ENCODE results near the gene WDR7.

The WDR7 gene

DNA sequence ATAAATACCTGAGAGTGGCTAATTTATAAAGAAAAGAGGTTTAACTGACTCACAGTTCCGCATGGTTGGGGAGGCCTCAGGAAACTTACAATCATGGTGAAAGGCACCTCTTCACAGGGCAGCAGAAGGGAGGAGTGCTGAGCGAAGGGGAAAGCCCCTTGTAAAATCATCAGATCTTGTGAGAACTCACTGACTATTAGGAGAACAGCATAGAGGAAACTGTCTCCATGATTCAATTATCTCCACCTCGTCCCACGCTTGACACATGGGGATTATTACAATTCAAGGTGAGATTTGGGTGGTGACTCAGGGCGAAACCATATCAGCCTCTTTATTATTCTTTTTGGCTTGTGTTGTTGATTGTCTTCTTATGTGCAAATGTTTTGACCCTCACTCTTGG lies 76.2 kb downstream of the WDR7 start:
- H3K27me3 ChIP-seq (ENCODE audit: control insufficient read depth, insufficient read depth, low read length): no peaks in the 10 kb centered on the region
- H3K36me3 ChIP-seq (ENCODE audit: control insufficient read depth, insufficient read depth, low read length): no peaks in the 10 kb centered on the region
- H3K4me3 ChIP-seq (ENCODE audit: low read depth, low read length): no peak overlapping the region
- no peak overlapping the region for H3K9ac ChIP-seq (ENCODE audit: low read depth, low read length)
- no peaks in the 10 kb centered on the region for H3K4me1 ChIP-seq (ENCODE audit: control insufficient read depth, insufficient read depth, low read length)
- no peaks in the 10 kb centered on the region for H3K9me3 ChIP-seq (ENCODE audit: control insufficient read depth, insufficient read depth, low read length)

DNA sequence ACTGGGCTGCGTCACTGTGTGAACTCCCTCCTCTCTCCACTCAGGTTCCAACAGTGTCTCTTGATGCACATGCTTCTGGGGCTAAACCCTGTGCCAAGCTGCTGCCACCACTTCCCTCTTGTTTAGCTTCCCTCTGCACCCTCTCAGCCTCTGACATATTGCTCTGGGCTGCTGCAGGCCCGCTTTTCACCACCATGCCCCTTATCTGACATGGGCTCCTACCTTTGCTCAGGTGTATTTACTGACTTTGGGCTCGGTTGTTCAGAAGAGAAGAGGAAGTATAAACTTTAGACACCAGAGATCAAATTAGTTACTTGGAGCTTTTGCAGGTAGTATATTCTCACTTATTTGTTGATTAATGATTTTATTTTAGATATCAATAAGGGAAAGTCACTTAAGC lies 77.6 kb downstream of the WDR7 start:
- Histone ChIP-seq H3K36me3 (ENCODE audit: control insufficient read depth, insufficient read depth, low read length) (no peaks in the 10 kb centered on the region), H3K9ac (ENCODE audit: low read depth, low read length) (no peak overlapping the region)

DNA sequence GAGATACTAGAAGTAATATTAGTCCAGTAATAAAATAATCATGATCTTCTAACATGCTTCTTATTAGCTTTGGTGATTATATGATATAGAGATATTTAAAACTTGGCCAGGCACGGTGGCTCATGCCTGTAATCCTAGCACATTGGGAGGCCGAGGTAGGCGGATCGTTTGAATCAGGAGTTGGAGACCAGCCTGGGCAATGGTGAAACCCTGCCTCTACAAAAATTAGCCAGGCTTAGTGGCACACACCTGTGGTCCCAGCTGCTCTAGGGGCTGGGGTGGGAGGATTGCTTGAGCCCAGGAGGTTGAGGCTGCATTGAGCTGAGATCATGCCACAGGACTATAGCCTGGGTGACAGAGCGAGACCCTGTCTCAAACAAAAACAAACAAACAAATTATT lies 87.0 kb downstream of the WDR7 start:
- H3K9ac ChIP-seq (ENCODE audit: low read depth, low read length): no peak overlapping the region
- H3K27me3 ChIP-seq (ENCODE audit: control insufficient read depth, insufficient read depth, low read length): no peaks in the 10 kb centered on the region
- no peaks in the 10 kb centered on the region for H3K9me3 ChIP-seq (ENCODE audit: control insufficient read depth, insufficient read depth, low read length)
- no peak overlapping the region for H3K4me3 ChIP-seq (ENCODE audit: low read depth, low read length)
- H3K4me1 ChIP-seq (ENCODE audit: control insufficient read depth, insufficient read depth, low read length): no peaks in the 10 kb centered on the region
- H3K36me3 ChIP-seq (ENCODE audit: control insufficient read depth, insufficient read depth, low read length): no peaks in the 10 kb centered on the region

More for the DNA sequence above, 77.6 kb downstream of the WDR7 start:
- no peaks in the 10 kb centered on the region for H3K27me3 ChIP-seq (ENCODE audit: control insufficient read depth, insufficient read depth, low read length)
- no peak overlapping the region for H3K4me3 ChIP-seq (ENCODE audit: low read depth, low read length)
- no peaks in the 10 kb centered on the region for H3K9me3 ChIP-seq (ENCODE audit: control insufficient read depth, insufficient read depth, low read length)
- H3K4me1 ChIP-seq (ENCODE audit: control insufficient read depth, insufficient read depth, low read length): no peaks in the 10 kb centered on the region

DNA sequence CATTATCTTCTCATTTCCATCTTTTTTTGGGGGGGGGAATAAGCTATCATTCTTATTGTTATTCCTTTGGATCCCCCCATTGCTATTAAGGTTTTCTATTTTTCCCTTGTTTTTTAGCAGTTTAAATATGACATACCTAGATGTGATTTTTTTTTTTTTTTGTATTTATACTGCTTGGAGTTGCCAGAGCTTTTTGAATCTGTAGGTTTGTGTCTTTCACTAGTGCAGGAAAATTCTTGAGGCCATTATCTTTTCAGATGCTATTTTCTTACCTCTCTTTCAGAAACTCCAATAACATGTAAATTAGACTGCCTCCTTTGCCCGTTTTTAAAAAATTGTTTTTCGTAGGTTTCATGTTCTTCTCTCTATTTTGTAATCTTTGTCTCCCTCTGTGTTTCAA lies 88.6 kb downstream of the WDR7 start:
- no peaks in the 10 kb centered on the region for H3K27me3 ChIP-seq (ENCODE audit: control insufficient read depth, insufficient read depth, low read length)
- no peaks in the 10 kb centered on the region for H3K9me3 ChIP-seq (ENCODE audit: control insufficient read depth, insufficient read depth, low read length)
- H3K4me1 ChIP-seq (ENCODE audit: control insufficient read depth, insufficient read depth, low read length): no peaks in the 10 kb centered on the region
- H3K9ac ChIP-seq (ENCODE audit: low read depth, low read length): no peak overlapping the region
- H3K4me3 ChIP-seq (ENCODE audit: low read depth, low read length): no peak overlapping the region
- no peaks in the 10 kb centered on the region for H3K36me3 ChIP-seq (ENCODE audit: control insufficient read depth, insufficient read depth, low read length)

DNA sequence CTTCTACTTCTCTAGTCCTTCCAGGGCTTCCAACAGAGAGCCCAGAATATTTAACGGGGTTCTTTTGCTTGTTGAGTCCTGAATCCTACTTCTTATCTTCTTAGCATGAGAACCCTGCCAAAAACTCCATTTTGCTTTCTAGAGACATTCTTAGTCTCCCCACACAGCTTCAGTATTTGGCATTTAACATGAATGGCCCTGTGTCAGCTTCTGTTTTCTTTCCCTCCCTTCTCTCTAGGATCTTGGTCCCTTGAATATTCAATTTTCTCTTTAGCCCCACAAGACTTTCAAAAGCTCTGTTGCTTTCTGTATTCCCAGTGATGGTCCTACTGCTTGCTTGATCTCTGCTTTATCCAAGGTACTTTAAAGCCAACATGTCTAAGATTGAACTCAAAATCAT lies 89.5 kb downstream of the WDR7 start:
- Histone ChIP-seq H3K4me1 (ENCODE audit: control insufficient read depth, insufficient read depth, low read length) (no peaks in the 10 kb centered on the region), H3K36me3 (ENCODE audit: control insufficient read depth, insufficient read depth, low read length) (no peaks in the 10 kb centered on the region), H3K27me3 (ENCODE audit: control insufficient read depth, insufficient read depth, low read length) (no peaks in the 10 kb centered on the region), H3K9me3 (ENCODE audit: control insufficient read depth, insufficient read depth, low read length) (no peaks in the 10 kb centered on the region), H3K9ac (ENCODE audit: low read depth, low read length) (no peak overlapping the region), H3K4me3 (ENCODE audit: low read depth, low read length) (no peak overlapping the region)

DNA sequence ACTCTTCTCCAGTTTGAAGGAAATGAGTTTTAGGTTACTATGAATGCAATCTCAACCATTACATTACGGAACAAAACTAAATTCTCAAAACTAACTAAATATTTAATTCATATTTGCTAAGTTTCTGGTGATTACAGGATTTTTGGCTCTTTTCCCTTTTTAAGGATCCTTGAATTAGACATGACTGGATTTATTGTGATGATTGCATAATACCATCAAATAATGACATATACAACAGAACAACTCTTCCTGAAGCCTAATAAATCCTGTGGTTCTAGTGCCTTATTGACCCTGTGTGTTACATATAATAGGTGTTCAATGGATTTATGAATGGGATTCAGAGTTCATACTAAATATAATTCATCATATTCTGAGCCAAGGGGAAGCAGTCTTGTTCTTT lies 90.5 kb downstream of the WDR7 start:
- Histone ChIP-seq H3K36me3 (ENCODE audit: control insufficient read depth, insufficient read depth, low read length) (no peaks in the 10 kb centered on the region), H3K27me3 (ENCODE audit: control insufficient read depth, insufficient read depth, low read length) (no peaks in the 10 kb centered on the region), H3K9me3 (ENCODE audit: control insufficient read depth, insufficient read depth, low read length) (no peaks in the 10 kb centered on the region), H3K4me1 (ENCODE audit: control insufficient read depth, insufficient read depth, low read length) (no peaks in the 10 kb centered on the region), H3K9ac (ENCODE audit: low read depth, low read length) (no peak overlapping the region), H3K4me3 (ENCODE audit: low read depth, low read length) (no peak overlapping the region)

DNA sequence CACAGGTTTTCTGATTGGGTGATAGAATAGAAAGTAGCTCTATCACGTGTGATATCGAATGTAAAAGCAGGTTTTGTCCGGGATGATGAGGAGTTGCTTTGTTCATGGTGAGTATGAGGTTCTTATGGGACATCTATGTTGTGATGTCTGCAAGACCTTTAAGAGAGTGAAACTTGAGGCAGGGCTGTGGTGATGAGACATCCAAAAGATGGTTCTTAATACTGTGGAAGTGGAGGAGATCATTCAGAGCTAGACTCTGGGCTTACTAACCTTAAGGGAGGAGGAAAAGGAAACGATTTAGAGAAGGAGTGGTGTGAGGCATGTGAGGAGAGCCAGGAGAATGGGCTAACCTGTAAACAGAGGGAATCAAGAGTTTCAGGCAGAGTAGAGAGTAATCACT lies 92.0 kb downstream of the WDR7 start:
- Histone ChIP-seq H3K27me3 (ENCODE audit: control insufficient read depth, insufficient read depth, low read length) (no peaks in the 10 kb centered on the region), H3K4me3 (ENCODE audit: low read depth, low read length) (no peak overlapping the region), H3K4me1 (ENCODE audit: control insufficient read depth, insufficient read depth, low read length) (no peaks in the 10 kb centered on the region), H3K9me3 (ENCODE audit: control insufficient read depth, insufficient read depth, low read length) (no peaks in the 10 kb centered on the region), H3K9ac (ENCODE audit: low read depth, low read length) (no peak overlapping the region), H3K36me3 (ENCODE audit: control insufficient read depth, insufficient read depth, low read length) (no peaks in the 10 kb centered on the region)

DNA sequence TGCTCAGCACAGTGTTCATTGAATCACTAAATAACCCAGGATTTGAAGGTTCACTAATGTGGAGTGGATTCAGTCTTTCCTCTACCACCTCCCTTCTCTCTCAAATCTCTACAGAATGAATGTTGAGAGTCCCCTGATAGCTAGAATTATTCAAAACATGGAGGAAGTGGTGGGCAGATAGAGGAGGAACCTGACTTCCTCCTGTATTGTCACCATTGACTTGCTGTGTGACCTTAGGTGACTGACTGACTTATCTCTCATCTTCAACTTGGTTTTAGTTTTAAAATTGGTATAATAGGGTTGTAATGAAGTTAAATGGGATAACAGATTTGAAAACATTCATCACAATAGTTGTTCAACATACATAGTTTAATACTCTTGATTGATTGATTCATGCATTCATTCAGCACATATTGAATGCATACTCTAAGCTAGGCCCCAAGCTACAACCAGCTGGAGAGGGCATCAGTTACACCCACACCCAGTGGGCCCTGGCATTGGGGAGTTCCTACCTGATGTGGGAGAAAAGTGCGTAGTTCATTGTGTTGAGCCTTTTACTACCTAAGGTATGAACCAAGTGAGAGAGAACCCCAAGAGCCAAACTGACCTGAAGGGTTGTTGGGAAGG lies 96.0 kb downstream of the WDR7 start:
- Histone ChIP-seq H3K9me3 (ENCODE audit: control insufficient read depth, insufficient read depth, low read length) (no peaks in the 10 kb centered on the region), H3K4me1 (ENCODE audit: control insufficient read depth, insufficient read depth, low read length) (no peaks in the 10 kb centered on the region), H3K4me3 (ENCODE audit: low read depth, low read length) (no peak overlapping the region), H3K9ac (ENCODE audit: low read depth, low read length) (no peak overlapping the region), H3K36me3 (ENCODE audit: control insufficient read depth, insufficient read depth, low read length) (no peaks in the 10 kb centered on the region), H3K27me3 (ENCODE audit: control insufficient read depth, insufficient read depth, low read length) (no peaks in the 10 kb centered on the region)

DNA sequence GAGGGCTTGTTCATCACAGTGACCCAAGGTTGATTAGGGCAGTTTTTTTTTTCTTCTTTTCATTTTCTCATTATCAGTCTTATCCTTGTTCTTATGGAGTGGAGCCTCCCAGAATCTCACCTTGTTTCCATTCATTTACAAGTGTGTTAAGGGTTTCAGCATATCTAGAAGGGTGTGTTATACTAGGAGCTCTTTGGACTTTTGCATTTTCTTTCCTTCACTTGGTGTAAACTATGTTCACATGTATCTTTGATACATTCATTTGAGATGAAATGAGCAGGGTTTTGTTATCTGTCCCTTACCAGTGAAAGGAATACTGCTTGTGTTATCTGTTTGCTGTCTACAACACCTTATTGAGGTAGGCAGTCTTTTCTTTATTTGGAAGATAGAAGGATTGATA lies 96.7 kb downstream of the WDR7 start:
- no peak overlapping the region for H3K4me3 ChIP-seq (ENCODE audit: low read depth, low read length)
- no peak overlapping the region for H3K9ac ChIP-seq (ENCODE audit: low read depth, low read length)
- no peaks in the 10 kb centered on the region for H3K4me1 ChIP-seq (ENCODE audit: control insufficient read depth, insufficient read depth, low read length)
- H3K27me3 ChIP-seq (ENCODE audit: control insufficient read depth, insufficient read depth, low read length): no peaks in the 10 kb centered on the region
- no peaks in the 10 kb centered on the region for H3K9me3 ChIP-seq (ENCODE audit: control insufficient read depth, insufficient read depth, low read length)
- no peaks in the 10 kb centered on the region for H3K36me3 ChIP-seq (ENCODE audit: control insufficient read depth, insufficient read depth, low read length)

DNA sequence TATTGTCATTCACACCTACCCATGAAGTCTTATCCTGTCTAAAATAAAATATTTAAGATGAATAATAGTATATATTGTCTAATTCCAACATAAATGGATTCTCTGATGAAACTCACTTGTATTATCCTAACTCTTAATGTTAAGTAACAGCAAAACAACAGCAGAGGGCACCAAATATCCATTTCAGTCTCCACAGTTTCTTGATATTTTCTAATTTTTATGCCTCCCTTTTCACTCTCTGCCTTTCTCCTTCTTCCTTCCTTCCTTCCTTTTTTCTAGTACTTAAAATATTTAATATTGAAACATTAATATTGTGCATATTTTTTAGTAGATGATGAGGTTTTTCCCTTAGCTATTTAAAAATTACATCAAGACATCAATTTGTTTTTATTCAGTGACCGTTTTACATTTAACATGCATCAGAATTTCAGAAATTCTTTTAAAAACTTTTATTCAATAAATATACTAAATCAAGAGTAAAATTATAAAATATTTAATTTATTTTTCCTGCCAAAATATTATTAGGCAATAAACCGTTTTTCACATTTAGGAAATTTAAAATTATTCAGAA lies 97.6 kb downstream of the WDR7 start:
- Histone ChIP-seq H3K27me3 (ENCODE audit: control insufficient read depth, insufficient read depth, low read length) (no peaks in the 10 kb centered on the region), H3K9ac (ENCODE audit: low read depth, low read length) (no peak overlapping the region), H3K36me3 (ENCODE audit: control insufficient read depth, insufficient read depth, low read length) (no peaks in the 10 kb centered on the region), H3K4me1 (ENCODE audit: control insufficient read depth, insufficient read depth, low read length) (no peaks in the 10 kb centered on the region), H3K4me3 (ENCODE audit: low read depth, low read length) (no peak overlapping the region), H3K9me3 (ENCODE audit: control insufficient read depth, insufficient read depth, low read length) (no peaks in the 10 kb centered on the region)

DNA sequence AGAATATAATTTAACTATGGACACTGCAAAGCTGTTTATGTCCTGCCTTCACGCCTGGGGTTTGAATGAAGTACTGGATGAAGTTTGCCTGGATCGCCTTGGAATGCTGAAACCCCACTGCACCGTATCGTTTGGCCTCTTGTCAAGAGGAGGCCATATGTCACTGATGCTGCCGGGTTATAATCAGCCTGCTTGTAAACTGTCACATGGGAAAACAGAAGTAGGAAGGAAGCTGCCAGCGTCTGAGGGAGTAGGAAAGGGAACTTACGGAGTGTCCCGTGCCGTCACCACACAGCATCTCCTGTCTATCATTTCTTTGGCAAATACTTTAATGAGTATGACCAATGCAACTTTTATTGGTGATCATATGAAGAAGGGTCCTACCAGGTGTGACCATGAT lies 105.8 kb downstream of the WDR7 start:
- Histone ChIP-seq H3K27me3 (ENCODE audit: control insufficient read depth, insufficient read depth, low read length) (no peaks in the 10 kb centered on the region), H3K9me3 (ENCODE audit: control insufficient read depth, insufficient read depth, low read length) (no peaks in the 10 kb centered on the region)

DNA sequence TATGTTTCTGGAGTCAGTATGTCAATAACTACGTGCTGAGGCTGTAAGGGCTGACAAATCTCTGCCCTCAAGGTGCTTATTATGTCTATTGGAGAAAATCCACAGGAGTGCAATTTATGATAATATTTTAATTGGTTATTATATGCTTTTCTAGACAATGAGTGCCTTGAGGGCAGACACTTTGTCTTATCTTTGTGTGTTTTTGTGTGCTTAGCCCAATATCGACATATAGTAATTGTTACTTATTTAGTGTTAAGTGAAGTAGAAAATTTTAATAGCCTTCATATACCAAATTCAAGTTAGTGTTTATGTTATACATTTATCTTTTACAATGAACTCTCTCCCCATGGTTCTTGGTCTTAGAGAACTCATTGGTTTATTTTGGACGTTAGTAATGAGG lies 118.9 kb downstream of the WDR7 start:
- H3K9me3 ChIP-seq (ENCODE audit: control insufficient read depth, insufficient read depth, low read length): no peaks in the 10 kb centered on the region
- no peaks in the 10 kb centered on the region for H3K36me3 ChIP-seq (ENCODE audit: control insufficient read depth, insufficient read depth, low read length)
- H3K27me3 ChIP-seq (ENCODE audit: control insufficient read depth, insufficient read depth, low read length): no peaks in the 10 kb centered on the region
- H3K4me1 ChIP-seq (ENCODE audit: control insufficient read depth, insufficient read depth, low read length): no peaks in the 10 kb centered on the region
- H3K9ac ChIP-seq (ENCODE audit: low read depth, low read length): no peak overlapping the region
- H3K4me3 ChIP-seq (ENCODE audit: low read depth, low read length): no peak overlapping the region

More for the DNA sequence above, 105.8 kb downstream of the WDR7 start:
- Histone ChIP-seq H3K9ac (ENCODE audit: low read depth, low read length) (no peak overlapping the region), H3K4me1 (ENCODE audit: control insufficient read depth, insufficient read depth, low read length) (no peaks in the 10 kb centered on the region), H3K36me3 (ENCODE audit: control insufficient read depth, insufficient read depth, low read length) (no peaks in the 10 kb centered on the region), H3K4me3 (ENCODE audit: low read depth, low read length) (no peak overlapping the region)

All from iPS-15b (cell line).